GM12865 (cell line): ENCODE measurements around the gene BRD3OS.

Experiments used
- DNase-seq: peaks from one replicate; pipeline ENCODE4 v3.0.0; 2010; ENCODE audit warnings: low read depth
- H3K4me3 ChIP-seq: 2 replicates; pipeline ENCODE4 v1.5.1; 2011; ENCODE audit warnings: mild to moderate bottlenecking, low read depth, low read length, control low read depth
- TF ChIP-seq, protein P1 (sequence below): IDR thresholded peaks from 2 replicates; pipeline ENCODE4 v1.5.1; 2011; ENCODE audit warnings: low read length, control low read depth, low read depth, inconsistent platforms; ENCODE audit not compliant: insufficient read depth; ENCODE audit errors: missing control alignments

BRD3OS gene

DNA sequence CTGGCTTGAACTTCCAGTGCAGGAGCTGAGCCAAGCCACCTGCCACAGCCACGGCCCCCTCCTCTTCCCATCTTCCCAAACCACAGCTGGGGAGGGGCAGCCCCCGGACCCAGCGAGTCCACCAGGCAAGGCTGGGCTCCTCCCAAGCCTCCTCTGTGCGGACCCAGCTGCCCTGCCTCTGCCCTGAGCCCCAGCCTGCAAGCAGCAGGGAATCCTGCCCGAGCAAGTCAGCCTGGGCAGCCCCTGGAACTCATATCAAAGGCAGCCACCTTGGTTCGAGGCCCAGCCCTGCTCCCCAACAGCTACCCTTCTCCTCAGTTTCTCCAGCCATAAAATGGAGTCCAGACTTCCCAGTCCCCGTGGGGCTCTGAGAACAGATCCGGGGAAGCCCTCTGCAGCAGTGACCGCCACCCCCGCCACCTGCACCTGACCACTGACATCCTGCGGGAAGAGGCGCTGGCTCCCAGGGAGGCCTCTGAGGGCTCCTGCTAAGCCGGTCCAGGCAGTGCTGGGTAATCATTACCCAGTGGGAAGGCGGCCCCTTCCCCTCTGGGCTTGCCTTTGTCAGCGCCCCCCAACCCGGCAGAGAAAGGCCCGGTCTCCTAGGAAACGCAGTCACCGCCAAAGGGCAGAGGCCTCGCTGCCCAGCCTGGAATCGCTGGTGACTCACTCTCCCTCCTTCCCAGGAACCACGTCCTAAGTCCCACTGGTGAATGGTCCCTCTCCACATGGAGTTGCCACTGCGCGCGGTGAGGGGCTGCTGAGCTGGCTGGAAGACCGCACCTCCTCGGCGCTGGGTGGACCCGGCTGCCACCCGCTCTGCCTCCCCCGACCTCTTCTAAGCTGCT is 34.7 kb upstream of the BRD3OS start:
- TF ChIP-seq, protein P1, sequence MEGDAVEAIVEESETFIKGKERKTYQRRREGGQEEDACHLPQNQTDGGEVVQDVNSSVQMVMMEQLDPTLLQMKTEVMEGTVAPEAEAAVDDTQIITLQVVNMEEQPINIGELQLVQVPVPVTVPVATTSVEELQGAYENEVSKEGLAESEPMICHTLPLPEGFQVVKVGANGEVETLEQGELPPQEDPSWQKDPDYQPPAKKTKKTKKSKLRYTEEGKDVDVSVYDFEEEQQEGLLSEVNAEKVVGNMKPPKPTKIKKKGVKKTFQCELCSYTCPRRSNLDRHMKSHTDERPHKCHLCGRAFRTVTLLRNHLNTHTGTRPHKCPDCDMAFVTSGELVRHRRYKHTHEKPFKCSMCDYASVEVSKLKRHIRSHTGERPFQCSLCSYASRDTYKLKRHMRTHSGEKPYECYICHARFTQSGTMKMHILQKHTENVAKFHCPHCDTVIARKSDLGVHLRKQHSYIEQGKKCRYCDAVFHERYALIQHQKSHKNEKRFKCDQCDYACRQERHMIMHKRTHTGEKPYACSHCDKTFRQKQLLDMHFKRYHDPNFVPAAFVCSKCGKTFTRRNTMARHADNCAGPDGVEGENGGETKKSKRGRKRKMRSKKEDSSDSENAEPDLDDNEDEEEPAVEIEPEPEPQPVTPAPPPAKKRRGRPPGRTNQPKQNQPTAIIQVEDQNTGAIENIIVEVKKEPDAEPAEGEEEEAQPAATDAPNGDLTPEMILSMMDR, result no peak
- peak overlapping the region; percentile 60 for H3K4me3 ChIP-seq
- no peak for DNase-seq

DNA sequence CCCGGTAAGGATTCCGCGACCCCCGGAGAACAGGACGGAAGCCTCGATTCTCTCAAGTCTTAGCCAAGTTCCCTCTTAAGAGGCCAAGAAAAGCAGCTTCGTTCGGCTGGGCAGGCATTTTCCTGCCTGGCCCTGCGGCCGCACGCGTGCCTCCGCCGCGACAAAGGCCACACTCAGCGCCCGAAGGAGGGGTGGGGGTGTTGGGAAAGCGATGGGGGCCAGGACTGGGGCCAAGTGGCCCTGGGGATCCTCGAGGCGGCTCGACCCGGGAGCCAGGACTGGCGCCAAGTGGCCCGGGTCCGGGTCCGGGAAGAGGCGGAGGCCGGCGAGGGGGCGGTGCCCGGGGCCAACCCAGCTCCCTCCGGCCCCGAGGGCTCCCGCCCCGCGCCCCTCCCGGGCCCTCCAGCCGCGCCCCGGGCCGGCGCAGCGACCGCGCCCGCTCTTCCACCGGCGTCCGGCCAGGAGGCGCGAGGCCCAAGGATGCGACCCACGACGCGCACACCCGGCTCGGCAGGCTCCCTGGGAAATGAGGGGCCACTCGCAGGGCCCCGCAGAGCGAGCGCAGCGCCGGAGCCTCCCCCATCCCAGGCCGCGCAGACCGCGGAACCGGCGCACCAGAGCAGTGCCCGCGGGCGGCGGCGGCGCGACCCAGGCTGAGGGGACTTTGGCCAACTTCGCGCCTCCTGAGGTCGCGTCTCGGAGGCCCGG is 33.9 kb upstream of the BRD3OS start:
- TF ChIP-seq, protein P1, result no peak

DNA sequence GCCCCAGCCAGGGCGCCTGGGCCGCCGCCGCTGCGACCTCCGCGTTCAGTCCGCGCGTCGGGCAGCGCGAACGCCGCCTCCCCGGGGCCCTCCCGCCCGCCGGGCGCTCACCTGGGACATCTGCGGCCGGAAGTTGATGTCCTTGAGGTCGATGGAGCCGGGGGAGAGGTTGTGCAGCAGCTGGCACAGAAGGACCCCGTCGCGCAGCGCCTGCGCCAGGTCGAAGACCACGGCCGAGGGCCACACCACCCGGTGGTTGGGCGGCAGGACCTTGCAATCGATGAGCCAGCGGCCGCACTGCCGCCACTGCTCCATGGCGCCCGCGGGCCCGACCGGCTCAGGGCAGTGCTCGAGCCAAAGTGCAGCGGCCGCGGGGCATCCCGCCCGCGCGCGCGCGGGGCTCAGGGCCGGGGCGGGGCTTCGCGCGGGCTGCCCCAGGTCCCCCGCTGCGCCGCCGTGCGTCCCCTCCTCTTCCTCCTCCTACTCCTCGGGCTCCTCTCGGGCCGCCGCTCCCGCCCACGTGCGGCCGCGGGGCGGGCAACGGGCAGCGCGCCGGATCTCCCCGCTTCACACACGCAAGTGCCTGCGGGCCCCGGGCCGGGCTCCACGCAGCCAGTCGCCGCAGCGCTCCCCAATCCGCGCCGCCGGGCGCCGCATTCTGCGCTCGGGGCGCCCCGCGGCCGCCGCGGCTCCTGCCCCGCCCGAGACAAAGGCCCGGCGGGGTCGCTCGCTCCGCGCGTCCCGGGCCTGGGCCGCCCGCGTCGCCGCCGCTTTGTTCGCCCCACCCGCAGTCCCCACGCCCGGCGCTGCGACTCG is 33.1 kb upstream of the BRD3OS start, which contains the start of gene VAV2:
Gene VAV2 (minus strand): TSS at position 361 of the 816 bp plus-strand sequence. CDS start 46 bp downstream, at position 315.
- H3K4me3 ChIP-seq, result peak within 1 kb of the TSS; percentile 72
- TF ChIP-seq, protein P1, result no peak
- peak; percentile 82 for DNase-seq

More for the DNA sequence above, 33.9 kb upstream of the BRD3OS start:
- H3K4me3 ChIP-seq, result peak overlapping the region; percentile 60
- DNase-seq, result no peak

DNA sequence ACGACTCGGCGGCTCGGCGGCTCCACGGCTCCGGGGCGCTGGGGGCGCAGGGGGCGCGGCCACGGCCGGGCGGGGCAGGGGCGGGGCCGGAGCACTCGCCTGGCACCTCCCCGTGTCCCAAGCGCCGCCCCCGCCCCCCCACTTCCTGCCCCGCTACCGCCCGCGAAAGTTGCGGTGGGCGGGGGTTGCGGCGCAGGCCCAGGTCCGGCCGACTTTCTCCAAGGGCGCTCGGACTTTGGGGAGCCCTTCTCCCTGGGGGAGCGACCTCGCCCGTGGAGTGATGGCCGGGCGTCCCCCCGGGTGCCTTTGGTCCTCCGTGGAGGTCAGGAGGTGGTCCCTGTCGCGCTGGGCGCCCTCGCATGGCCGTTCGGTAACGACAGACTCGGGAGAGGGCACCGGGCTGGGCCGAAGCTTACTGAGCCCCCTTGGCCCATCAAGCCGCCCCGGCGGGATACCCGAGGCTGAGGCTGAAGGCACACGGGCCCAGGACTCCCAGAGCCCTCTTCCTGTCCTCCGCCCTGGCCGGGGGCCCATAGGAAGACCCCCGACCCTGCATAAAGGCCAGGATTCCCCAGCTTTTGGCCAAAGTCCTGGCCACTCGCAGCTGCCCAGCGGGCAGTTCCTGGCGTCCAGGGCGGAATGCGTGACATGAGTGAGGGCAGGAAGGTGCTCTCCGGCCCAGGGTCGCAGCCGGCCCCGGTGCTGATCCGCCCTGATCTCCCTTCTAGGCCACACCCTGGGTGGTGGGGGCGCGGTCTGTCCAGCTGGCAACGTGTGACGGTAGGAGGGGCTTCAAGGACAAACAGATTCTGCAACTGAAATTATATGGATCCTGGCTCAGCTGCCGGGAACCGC is 32.3 kb upstream of the BRD3OS start:
- TF ChIP-seq, protein P1, result peak; percentile 47
- H3K4me3 ChIP-seq, result peak overlapping the region; percentile 72
- peak; percentile 86 for DNase-seq

DNA sequence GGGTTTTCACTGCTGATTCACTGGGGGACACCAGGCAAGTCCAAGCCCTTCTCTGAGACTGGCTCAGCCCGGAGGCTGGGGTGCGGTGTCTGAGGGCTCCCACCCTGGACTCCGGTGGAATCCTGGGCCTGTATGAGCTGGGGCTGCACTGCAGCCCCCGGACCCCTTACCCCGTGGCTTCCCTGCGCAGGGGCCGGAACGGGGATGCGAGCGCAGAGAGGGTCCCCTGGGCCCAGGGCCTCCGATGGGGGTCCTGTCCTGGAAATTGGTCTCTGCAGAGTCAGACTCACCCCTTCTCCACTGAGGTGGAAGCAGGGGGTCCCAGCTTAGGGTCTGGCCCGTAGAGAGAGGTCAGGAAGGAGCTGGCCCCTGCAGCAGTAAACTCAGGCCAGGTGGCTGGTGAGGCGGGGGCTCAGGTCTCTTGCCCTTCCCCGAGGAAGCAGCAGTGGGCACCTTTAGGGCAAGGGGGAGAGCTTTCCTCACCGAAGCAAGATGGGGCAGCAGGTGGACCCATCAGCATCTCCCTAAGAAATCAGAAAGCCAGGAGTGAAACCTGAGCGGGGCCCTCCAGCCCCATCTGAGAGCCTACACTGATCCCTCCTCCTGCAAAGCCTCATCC is 31.5 kb upstream of the BRD3OS start:
- peak overlapping the region; percentile 72 for H3K4me3 ChIP-seq

More for the DNA sequence above, 31.5 kb upstream of the BRD3OS start:
- DNase-seq, result no peak
- TF ChIP-seq, protein P1, result no peak
